Measurements from ENCODE around the gene CNKSR3.

CNKSR3 gene

GRCh38 chr6:154500769-154501577, 9.5 kb downstream of the CNKSR3 start:
- Histone ChIP-seq H3K27me3 (replicated peaks; ENCODE audit: control insufficient read depth, insufficient read depth, low read length) (no peaks in the 10 kb centered on the region), H3K36me3 (ENCODE audit: control insufficient read depth, insufficient read depth, low read length) (no peaks in the 10 kb centered on the region), H3K4me3 (replicated peaks; ENCODE audit: low read depth, low read length) (no peak overlapping the region)
- TF ChIP-seq, protein P1, sequence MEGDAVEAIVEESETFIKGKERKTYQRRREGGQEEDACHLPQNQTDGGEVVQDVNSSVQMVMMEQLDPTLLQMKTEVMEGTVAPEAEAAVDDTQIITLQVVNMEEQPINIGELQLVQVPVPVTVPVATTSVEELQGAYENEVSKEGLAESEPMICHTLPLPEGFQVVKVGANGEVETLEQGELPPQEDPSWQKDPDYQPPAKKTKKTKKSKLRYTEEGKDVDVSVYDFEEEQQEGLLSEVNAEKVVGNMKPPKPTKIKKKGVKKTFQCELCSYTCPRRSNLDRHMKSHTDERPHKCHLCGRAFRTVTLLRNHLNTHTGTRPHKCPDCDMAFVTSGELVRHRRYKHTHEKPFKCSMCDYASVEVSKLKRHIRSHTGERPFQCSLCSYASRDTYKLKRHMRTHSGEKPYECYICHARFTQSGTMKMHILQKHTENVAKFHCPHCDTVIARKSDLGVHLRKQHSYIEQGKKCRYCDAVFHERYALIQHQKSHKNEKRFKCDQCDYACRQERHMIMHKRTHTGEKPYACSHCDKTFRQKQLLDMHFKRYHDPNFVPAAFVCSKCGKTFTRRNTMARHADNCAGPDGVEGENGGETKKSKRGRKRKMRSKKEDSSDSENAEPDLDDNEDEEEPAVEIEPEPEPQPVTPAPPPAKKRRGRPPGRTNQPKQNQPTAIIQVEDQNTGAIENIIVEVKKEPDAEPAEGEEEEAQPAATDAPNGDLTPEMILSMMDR (IDR thresholded peaks at IDR 0.05; ENCODE audit: insufficient read depth, low read length, poor library complexity, severe bottlenecking), result peak; percentile 28
- no peak for DNase-seq (ENCODE audit: extremely low read depth, insufficient read length)

DNA sequence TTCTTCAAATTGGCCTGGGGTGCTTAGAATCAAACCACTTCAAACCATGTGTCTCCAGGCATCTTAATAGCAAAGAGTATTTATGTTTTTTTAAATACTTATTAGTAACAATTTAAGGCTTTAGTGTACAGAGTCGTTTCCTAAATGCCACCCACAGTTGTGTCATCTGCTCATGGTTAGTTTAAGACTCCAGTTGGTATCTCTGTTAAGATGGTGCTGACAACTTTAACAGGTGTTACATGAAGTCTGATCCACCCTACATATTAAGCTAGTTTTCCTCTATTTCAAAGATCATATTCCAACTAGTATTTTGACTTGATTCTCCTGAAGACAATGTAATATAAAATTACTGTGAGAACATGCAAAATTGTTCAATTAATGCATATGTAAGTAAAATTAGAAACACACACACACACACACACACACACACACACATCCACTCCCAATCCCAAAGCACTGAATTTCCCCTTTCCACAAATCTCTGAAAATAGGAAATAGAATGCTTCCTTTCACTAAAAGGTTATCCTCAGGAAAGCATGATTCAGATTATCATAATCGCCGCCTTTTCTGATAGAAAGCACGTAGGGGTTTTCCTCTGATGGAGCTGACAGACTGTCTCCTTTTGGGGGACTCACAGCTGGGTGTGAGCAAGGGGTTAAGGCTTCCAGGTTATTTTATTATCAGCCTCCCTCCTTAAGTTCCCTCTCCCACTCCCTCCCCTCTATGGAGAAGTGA, 10.5 kb downstream of the CNKSR3 start:
- Histone ChIP-seq H3K4me3 (replicated peaks; ENCODE audit: low read depth, low read length) (no peak overlapping the region), H3K36me3 (ENCODE audit: control insufficient read depth, insufficient read depth, low read length) (no peaks in the 10 kb centered on the region), H3K27me3 (replicated peaks; ENCODE audit: control insufficient read depth, insufficient read depth, low read length) (no peaks in the 10 kb centered on the region)
- no peak for DNase-seq (ENCODE audit: extremely low read depth, insufficient read length)
- TF ChIP-seq, protein P1 (IDR thresholded peaks at IDR 0.05; ENCODE audit: insufficient read depth, low read length, poor library complexity, severe bottlenecking), result no peak

GRCh38 chr6:154498340-154498934, 12.0 kb downstream of the CNKSR3 start:
- no peak for DNase-seq (ENCODE audit: extremely low read depth, insufficient read length)
- Histone ChIP-seq H3K27me3 (replicated peaks; ENCODE audit: control insufficient read depth, insufficient read depth, low read length) (no peaks in the 10 kb centered on the region), H3K36me3 (ENCODE audit: control insufficient read depth, insufficient read depth, low read length) (no peaks in the 10 kb centered on the region), H3K4me3 (replicated peaks; ENCODE audit: low read depth, low read length) (no peak overlapping the region)
- TF ChIP-seq, protein P1 (IDR thresholded peaks at IDR 0.05; ENCODE audit: insufficient read depth, low read length, poor library complexity, severe bottlenecking), result no peak

- TF ChIP-seq, protein P1 (IDR thresholded peaks at IDR 0.05; ENCODE audit: insufficient read depth, low read length, poor library complexity, severe bottlenecking), result no peak
- H3K4me3 ChIP-seq (replicated peaks; ENCODE audit: low read depth, low read length), result no peak overlapping the region
- DNase-seq (ENCODE audit: extremely low read depth, insufficient read length), result no peak
Observed at GRCh38 chr6:154496793-154497517, 13.5 kb downstream of the CNKSR3 start.

DNA sequence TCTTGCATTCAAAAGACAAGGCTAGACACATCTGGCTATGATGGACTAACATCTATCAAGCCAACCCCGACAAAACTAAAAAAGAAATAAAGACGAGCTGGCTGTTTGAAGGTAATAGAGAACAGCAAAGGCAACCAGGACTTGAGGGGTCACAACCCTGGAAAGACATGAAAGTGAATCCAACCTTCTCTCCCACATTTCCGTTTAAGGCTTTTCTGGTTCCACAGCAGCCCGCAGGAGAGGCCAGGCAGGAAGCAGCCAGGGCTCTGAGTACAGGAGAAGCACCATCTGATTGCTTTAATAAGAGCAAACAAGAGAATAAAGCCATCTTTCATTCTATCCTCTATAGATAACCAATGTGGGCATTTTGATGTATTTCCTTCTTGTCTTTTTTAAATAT, 14.3 kb downstream of the CNKSR3 start:
- no peaks in the 10 kb centered on the region for H3K36me3 ChIP-seq (ENCODE audit: control insufficient read depth, insufficient read depth, low read length)
- no peaks in the 10 kb centered on the region for H3K27me3 ChIP-seq (replicated peaks; ENCODE audit: control insufficient read depth, insufficient read depth, low read length)
- TF ChIP-seq, protein P1 (IDR thresholded peaks at IDR 0.05; ENCODE audit: insufficient read depth, low read length, poor library complexity, severe bottlenecking), result no peak
- DNase-seq (ENCODE audit: extremely low read depth, insufficient read length), result no peak
- no peak overlapping the region for H3K4me3 ChIP-seq (replicated peaks; ENCODE audit: low read depth, low read length)

More at GRCh38 chr6:154496793-154497517, 13.5 kb downstream of the CNKSR3 start:
- H3K27me3 ChIP-seq (replicated peaks; ENCODE audit: control insufficient read depth, insufficient read depth, low read length), result no peaks in the 10 kb centered on the region
- H3K36me3 ChIP-seq (ENCODE audit: control insufficient read depth, insufficient read depth, low read length), result no peaks in the 10 kb centered on the region
